Stimulated activated CD4-positive, alpha-beta T cell treated with anti-CD3 and anti-CD28 coated beads, Interleukin-15, amount 100 ng/mL, for 48 hours (primary cell): ENCODE results near the gene GRIPAP1.
"Not testable (repeated sequence)": the region's sequence is repeated elsewhere in the genome, so short reads cannot be mapped to it uniquely, and the experiment has no call there.

Experiments used
- DNase-seq, 2 donors: peaks; one replicate each; pipeline ENCODE4 v3.0.0-alpha.2; 2020; ENCODE audit warnings: low read depth in 2 of 2

GRIPAP1 gene

GRCh38 chrX:48996969-48997368, 5.1 kb downstream of the GRIPAP1 start:
- no peak for DNase-seq

DNA sequence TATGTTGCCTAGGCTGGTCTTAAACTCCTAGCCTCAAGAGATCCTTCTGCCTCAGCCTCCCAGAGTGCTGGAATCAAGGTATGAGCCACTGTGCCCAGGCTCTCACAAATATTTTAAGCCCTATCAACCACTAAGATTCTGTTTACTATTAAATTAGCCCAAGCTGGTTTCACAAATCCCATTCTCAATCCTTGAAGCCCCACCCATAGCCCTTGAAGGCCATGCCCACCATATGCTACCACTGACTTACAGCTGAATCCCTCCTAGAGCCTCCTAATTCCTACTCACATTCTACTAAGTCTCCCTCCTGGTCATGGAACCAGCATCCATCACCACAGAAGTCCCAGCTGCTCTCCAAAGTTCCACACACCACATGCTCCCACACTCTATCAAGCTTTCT, 9.7 kb downstream of the GRIPAP1 start:
- no peak for DNase-seq

DNA sequence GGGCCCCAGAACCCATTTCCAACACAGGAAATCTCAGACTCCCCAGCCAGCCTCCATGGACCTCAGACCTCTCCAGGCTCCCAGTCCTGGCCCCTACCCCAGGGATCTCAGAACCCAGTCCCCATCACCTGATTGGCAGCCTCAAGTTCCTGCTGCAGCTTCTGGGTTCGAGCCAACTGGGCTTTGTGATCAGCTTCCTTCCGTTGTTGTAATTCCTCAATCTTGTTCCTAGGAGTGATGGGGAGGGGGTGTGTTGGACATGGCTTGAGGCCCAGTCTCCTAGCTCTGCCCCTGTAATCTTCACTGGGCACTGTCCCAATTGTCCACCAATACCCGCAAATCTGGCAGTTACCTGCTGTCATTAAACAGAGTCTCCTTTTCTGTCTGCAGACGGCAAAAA, 12.6 kb downstream of the GRIPAP1 start:
- no peak for DNase-seq

GRCh38 chrX:48983896-48984295, 18.2 kb downstream of the GRIPAP1 start:
- no peak for DNase-seq

DNA sequence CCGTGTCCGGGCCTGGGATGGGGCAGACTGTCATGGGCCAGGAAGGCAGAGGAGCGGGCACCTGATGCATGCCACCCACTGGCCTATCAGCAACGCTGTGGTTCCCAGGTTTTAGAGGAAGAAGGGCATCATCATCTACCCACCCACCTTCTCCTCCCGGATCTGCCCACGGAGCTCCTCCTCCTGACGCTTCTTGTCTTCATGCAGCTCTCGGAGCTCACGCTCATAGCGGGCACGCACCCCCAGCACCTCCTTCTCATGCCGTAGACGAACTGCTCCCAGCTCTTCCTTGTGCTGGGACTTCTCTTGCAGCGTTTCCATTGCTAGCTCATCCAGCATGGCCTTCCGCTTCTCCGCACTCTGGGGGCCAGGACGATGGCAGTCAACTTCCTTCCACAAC, 19.0 kb downstream of the GRIPAP1 start:
- no peak for DNase-seq

GRCh38 chrX:48981178-48981577, 20.9 kb downstream of the GRIPAP1 start:
- no peak for DNase-seq

GRCh38 chrX:48980341-48980740, 21.7 kb downstream of the GRIPAP1 start:
- not testable (repeated sequence) for DNase-seq

GRCh38 chrX:48978226-48978625, 23.8 kb downstream of the GRIPAP1 start:
- DNase-seq: no peak

DNA sequence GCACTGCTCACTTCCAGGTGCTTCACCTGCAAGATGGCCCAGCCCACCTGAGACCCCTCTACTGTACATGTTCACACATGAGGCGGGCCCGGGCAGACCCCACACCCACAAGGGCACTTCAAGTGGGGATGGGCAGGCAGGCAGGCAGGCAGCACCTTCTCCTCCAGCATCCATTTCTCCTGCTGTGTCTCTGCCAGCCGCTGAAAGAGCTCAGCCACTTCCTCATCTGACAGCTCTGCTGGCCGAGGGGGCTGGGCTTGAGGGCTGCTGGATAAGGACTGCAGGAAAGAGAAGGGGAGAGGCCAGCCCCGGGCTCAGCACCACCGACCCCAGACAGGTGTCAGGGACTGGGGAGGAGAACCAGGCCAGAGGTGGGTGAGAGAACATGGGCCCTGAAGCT, 26.0 kb downstream of the GRIPAP1 start:
- DNase-seq: no peak

GRCh38 chrX:48975541-48975940, 26.5 kb downstream of the GRIPAP1 start:
- DNase-seq: no peak

GRCh38 chrX:48975041-48975440, 27.0 kb downstream of the GRIPAP1 start:
- DNase-seq: no peak

DNA sequence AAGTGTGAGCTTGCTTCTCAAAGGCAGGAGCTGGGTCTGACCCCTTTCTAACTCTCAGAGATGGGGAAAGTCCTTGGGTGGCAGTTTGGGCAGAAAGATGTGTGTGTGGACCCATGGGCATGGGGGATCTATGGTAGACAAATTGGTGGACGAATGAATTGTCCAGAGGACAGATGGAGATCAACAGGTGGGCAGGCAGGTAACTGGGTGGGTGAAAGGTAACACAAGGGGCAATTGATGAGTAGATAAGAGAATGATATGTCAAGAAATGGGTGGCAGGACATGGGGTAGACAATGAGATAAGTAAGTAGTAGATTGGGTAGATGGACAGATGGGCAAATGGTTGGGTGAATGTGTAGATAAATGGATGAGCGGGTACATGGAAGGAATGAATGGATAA, 27.5 kb downstream of the GRIPAP1 start:
- no peak for DNase-seq

GRCh38 chrX:48974033-48974432, 28.0 kb downstream of the GRIPAP1 start:
- no peak for DNase-seq

GRCh38 chrX:48972220-48973164, 29.6 kb downstream of the GRIPAP1 start:
- no peak for DNase-seq

DNA sequence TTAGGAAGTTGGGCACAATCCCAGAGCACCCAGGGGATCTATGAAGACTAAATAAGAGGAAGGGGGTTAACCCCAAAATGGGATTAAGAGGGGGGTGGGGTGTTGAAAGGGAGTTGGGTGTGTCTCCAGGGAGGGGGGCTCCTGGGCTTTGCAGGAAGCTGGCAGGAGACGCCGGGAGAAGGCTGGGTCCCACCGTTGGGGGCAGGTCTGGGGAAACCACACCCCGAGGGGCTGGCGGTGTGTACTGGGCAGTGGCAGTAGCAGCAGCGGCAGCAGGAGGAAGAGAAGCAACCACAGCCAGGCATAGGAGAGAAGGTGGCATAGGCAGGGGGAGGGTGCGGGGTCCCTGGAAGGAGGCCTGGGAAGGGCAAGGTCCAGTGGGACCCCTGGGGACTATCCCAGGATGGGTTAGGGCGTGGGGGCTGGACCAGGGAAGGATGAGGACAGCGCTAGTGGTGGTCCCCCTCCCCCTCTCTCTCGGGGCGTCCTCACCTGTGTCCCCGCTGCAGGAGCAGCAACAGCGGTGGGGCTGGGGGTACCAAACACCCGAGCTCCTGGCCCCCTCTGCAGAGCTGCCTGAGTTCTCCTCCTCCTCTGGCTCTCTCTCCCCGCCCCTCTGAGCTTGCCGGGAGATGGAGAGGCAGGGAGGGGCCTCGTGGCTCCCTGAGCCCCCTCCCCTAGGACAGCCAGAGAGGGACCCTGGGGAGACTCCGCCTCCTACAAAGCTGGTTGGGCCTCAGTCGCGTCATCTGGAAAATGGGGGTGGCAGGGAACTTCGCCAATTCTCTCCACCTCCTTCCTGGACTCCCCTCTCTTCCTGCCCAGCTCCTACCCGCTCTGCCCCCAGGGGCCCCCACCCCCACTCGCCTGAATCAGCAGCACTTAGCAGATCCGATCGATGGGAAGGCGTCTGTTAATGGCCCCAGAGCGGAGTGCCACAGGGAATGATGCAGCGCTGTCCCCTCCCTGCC, 30.5 kb downstream of the GRIPAP1 start, which contains the start of gene KCND1:
KCND1 (minus strand) TSS at position 596 of the 971 bp plus-strand sequence. CDS start 1,573 bp downstream, outside the sequence.
- DNase-seq: no peak

DNA sequence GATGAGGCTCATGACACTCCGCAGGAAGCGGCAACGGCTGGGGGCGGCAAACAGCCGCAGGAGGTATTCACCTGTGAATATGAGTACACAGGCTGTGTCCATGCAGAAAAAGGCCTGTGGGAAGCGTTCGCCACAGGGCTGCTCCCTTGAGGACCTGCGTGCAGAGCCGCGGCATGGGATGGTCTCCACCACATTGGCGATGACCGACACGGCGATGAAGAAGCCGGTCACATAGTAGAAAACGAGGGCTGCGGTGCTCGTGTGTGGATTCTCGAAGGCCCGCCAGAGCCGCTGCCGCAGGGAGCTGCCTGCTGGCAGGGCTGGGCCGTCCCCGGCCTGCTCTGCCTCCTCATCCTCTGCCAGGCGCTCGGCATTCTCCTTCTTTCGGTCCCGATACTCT, 32.6 kb downstream of the GRIPAP1 start:
- DNase-seq: no peak

DNA sequence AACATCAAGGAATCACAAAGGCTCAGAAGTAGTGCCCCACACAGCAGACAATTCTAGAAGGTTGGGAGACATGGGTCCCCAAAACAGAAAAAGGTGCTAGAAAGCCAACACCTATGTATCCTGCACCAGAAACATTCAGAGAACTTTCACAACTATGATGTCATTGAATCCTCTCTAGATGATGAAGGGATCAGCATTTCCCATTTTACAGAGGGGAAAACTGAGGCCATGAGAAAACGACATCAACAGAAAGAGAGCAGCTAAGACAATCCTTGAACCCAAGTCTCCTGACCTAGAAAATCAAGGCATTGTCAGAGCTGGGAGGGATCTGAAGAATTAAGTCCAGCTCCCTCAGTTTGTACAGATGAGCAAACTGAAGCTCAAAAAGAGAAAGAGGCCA, 33.7 kb downstream of the GRIPAP1 start:
- DNase-seq: no peak

DNA sequence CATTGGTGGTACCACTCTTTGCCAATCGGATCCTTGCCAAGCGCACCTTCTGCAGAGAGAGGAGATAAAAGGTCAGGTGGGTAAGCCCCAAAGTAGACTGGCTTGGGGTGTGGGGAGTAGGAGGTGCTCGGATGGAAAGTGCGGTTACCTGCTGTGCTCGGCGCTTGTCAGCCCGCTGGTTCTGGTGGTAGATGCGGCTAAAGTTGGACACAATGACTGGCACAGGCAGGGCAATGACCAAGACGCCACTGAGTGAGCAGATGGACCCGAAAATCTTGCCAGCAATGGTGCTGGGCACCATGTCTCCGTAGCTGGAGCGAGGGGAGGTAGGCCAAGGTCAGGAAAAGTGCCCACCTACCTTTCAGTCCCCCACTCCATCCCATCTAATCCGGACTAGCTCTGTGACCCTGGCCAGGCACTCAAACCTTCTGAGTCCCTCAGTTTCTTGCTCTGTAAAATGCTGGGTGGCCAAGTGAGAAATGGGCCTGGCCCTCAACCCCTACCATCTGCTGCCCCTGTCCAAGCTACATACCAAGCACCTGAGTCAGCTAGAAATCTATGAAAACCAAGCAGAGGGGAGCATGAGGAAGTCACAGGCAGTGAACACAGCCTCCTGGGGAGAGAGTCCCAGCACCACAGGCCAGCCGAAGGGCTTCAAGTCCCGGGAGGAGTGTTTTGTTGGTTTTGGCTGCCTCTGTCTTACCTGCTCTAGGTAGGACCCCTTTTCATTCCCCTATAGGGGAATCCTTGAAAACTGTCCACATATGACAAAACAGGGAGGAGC, 35.1 kb downstream of the GRIPAP1 start:
- DNase-seq: no peak

- no peak for DNase-seq
These were observed 36.1 kb downstream of the GRIPAP1 start for GRCh38 chrX:48965959-48966358.

DNA sequence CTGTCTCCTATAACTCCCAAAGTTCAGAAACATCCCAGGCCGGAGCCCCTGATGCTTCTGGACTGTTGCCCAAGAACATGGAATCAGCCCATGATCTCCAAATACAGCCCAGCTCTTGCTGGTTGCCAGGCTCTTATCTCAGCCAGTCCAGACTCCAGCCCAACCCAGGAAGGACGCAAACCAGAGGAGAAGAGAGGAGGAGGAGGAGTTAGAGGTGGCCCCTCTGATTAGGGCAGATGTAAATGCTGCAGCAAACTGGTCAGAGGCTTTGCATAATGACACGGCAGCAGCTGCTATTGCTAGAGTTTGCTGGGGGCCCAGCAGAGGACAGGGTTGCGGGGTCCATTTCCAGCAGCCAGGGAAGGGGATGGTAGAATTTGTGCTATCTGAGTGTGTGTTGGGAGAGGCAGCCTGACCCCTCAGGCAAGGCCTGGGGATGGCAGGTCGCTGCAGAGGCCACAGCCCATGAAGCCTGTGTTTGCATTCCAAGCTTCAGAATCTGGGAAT, 40.4 kb downstream of the GRIPAP1 start:
- no peak for DNase-seq

DNA sequence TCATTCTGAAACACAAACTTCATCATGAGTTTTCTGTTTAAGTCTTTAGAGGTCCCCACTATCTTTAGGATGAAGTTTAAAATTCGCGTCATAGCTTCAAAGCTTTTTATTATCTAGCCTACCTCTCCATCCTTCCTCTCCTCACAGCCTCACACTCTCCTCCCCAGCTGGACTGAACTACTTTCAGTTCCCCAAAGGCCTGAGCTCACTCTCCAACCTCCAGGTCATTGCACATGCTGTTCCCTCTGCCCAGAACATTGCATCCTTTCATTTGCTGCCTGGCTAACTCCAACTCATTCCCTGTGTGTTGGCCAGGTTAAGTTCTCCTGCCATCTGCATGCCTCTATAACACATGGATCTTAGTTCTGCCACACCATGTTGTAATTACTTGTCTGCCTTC, 41.8 kb downstream of the GRIPAP1 start:
- DNase-seq: no peak
